ENCODE measurements around the gene LYPLA2.

GRCh38 chr1:23772049-23772853 lies 18.7 kb upstream of the LYPLA2 start:
- no peak for TF ChIP-seq POLR2AphosphoS5 (IDR thresholded peaks at IDR 0.05; ENCODE audit: low read depth)
- no peak for TF ChIP-seq EZH2 (IDR thresholded peaks at IDR 0.05; ENCODE audit: low read depth, unreplicated experiment)
- TF ChIP-seq CTCF (conservative IDR thresholded peaks at IDR 0.05; ENCODE audit: low read depth in 2 of 2): peak; percentile 82 to 95
- no peak for TF ChIP-seq REST (IDR thresholded peaks at IDR 0.05; ENCODE audit: unreplicated experiment)
- TF ChIP-seq STAT1 (IDR thresholded peaks at IDR 0.05; ENCODE audit: unreplicated experiment): no peak
- no peak for TF ChIP-seq EZH2phosphoT487 (IDR thresholded peaks at IDR 0.05; ENCODE audit: unreplicated experiment)
- no peak for TF ChIP-seq NANOG (IDR thresholded peaks at IDR 0.05; ENCODE audit: borderline replicate concordance)
- no peak for TF ChIP-seq JUNB (IDR thresholded peaks at IDR 0.05; ENCODE audit: unreplicated experiment)
- TF ChIP-seq CREB1 (CRISPR knock-in tag; IDR thresholded peaks at IDR 0.05; ENCODE audit: low read depth): no peak
